ENCODE results near the gene LMTK3.

DNA sequence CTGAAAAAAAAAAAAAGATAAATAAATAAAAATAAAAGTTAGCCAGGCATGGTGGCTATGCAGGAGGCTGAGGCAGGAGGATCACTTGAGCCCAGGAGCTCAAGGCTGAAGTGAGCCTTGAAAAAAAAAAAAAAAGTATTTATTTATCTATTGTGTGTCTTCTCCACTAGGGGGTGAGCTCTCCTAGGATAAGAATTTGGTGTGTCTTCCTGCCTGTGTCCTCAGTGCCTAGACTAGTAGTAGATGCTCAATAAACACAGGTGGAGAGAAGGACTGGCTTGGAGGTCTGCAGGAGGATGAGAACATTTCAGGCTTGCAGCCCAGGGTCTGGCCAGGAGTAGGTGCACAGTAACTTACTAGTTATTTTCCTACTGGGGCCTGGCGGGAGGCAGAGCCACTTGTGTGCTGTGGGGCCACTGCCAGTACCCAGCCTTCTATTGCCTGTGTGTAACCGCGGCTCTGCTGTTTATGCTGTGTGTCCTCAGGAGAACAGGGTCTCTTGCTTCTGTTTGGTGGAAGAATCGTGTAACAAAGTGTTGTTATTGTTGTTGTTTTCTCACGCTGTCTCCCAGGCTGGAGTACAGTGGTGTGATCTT lies 5.4 kb downstream of the LMTK3 start:
- no peak for TF ChIP-seq RFX5 (IDR thresholded peaks at IDR 0.05; ENCODE audit: low read depth, low read length)
- no peak for TF ChIP-seq KAT7 (CRISPR knock-in tag; IDR thresholded peaks at IDR 0.05; ENCODE audit: borderline replicate concordance)
- TF ChIP-seq POLR2A (IDR thresholded peaks at IDR 0.05; ENCODE audit: insufficient read depth in 1 of 2, low read depth in 2 of 2, low read length in 2 of 2): no peak
- TF ChIP-seq, protein P1, sequence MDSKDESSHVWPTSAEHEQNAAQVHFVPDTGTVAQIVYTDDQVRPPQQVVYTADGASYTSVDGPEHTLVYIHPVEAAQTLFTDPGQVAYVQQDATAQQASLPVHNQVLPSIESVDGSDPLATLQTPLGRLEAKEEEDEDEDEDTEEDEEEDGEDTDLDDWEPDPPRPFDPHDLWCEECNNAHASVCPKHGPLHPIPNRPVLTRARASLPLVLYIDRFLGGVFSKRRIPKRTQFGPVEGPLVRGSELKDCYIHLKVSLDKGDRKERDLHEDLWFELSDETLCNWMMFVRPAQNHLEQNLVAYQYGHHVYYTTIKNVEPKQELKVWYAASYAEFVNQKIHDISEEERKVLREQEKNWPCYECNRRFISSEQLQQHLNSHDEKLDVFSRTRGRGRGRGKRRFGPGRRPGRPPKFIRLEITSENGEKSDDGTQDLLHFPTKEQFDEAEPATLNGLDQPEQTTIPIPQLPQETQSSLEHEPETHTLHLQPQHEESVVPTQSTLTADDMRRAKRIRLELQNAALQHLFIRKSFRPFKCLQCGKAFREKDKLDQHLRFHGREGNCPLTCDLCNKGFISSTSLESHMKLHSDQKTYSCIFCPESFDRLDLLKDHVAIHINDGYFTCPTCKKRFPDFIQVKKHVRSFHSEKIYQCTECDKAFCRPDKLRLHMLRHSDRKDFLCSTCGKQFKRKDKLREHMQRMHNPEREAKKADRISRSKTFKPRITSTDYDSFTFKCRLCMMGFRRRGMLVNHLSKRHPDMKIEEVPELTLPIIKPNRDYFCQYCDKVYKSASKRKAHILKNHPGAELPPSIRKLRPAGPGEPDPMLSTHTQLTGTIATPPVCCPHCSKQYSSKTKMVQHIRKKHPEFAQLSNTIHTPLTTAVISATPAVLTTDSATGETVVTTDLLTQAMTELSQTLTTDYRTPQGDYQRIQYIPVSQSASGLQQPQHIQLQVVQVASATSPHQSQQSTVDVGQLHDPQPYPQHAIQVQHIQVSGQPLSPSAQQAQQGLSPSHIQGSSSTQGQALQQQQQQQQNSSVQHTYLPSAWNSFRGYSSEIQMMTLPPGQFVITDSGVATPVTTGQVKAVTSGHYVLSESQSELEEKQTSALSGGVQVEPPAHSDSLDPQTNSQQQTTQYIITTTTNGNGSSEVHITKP (CRISPR knock-in tag; IDR thresholded peaks at IDR 0.05; ENCODE audit: low read depth): no peak
- TF ChIP-seq, protein P2, sequence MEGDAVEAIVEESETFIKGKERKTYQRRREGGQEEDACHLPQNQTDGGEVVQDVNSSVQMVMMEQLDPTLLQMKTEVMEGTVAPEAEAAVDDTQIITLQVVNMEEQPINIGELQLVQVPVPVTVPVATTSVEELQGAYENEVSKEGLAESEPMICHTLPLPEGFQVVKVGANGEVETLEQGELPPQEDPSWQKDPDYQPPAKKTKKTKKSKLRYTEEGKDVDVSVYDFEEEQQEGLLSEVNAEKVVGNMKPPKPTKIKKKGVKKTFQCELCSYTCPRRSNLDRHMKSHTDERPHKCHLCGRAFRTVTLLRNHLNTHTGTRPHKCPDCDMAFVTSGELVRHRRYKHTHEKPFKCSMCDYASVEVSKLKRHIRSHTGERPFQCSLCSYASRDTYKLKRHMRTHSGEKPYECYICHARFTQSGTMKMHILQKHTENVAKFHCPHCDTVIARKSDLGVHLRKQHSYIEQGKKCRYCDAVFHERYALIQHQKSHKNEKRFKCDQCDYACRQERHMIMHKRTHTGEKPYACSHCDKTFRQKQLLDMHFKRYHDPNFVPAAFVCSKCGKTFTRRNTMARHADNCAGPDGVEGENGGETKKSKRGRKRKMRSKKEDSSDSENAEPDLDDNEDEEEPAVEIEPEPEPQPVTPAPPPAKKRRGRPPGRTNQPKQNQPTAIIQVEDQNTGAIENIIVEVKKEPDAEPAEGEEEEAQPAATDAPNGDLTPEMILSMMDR (CRISPR knock-in tag; IDR thresholded peaks at IDR 0.05): peak; percentile 75
- TF ChIP-seq CHD4 (IDR thresholded peaks at IDR 0.05; ENCODE audit: borderline replicate concordance, low read length): no peak
- TF ChIP-seq NPAS2 (CRISPR knock-in tag; IDR thresholded peaks at IDR 0.05; ENCODE audit: borderline replicate concordance): no peak
- no peak for TF ChIP-seq NFYC (CRISPR knock-in tag; IDR thresholded peaks at IDR 0.05)
- no peak for TF ChIP-seq HOXA3 (CRISPR knock-in tag; IDR thresholded peaks at IDR 0.05)
- TF ChIP-seq SP5 (CRISPR knock-in tag; IDR thresholded peaks at IDR 0.05; ENCODE audit: borderline replicate concordance, low read depth): no peak
- TF ChIP-seq ZNF256 (CRISPR knock-in tag; conservative IDR thresholded peaks at IDR 0.05): no peak

Data from HepG2 (cell line).